ENCODE measurements around the gene GABBR1.

GABBR1 gene

DNA sequence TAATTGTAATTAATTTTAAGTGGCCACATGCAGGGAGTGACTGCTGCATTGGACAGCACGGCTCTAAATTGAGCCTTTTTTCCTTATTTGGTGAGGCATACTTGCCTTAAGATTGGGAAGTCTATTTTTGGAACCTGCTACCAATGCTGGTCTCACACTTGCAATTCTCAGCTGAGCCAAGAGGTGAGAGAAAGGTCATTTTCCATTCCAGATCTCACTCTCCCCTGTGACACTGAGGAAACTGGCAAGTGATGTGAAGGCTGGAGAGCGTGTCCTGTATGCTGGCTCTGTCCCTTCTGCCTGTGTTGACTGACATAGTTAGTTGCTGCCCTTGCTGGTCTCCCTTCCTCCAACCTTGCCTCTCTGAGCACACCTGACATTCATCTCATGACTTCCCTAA is 23.2 kb upstream of the GABBR1 start:
- TF ChIP-seq, protein P1, sequence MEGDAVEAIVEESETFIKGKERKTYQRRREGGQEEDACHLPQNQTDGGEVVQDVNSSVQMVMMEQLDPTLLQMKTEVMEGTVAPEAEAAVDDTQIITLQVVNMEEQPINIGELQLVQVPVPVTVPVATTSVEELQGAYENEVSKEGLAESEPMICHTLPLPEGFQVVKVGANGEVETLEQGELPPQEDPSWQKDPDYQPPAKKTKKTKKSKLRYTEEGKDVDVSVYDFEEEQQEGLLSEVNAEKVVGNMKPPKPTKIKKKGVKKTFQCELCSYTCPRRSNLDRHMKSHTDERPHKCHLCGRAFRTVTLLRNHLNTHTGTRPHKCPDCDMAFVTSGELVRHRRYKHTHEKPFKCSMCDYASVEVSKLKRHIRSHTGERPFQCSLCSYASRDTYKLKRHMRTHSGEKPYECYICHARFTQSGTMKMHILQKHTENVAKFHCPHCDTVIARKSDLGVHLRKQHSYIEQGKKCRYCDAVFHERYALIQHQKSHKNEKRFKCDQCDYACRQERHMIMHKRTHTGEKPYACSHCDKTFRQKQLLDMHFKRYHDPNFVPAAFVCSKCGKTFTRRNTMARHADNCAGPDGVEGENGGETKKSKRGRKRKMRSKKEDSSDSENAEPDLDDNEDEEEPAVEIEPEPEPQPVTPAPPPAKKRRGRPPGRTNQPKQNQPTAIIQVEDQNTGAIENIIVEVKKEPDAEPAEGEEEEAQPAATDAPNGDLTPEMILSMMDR (IDR thresholded peaks at IDR 0.05; ENCODE audit: control insufficient read depth, insufficient read depth, low read depth, low read length, missing control alignments) = no peak
- no peak for DNase-seq (ENCODE audit: low read depth)
- no peak overlapping the region for H3K4me3 ChIP-seq (ENCODE audit: control insufficient read depth, low read depth, low read length)

DNA sequence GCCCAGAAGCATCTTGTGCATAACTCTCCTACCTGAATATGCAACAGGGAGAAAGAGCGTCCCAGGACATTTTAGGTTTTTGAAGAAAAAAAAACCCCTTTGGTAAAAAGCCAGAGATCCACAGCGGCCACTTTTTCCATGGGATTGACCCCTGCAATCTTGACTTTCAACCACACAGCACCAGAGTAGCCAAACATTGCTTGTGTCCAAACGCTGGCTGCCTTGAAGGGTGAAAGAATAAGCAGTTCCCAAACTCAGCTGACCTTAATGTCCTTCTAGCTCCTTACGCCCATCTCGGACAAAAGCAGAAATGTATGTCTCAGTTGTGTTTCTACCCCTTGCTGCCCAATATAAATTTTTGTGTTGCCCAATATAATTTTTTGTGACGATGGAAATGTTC is 22.7 kb upstream of the GABBR1 start:
- TF ChIP-seq, protein P1 (IDR thresholded peaks at IDR 0.05; ENCODE audit: control insufficient read depth, insufficient read depth, low read depth, low read length, missing control alignments) = no peak
- no peak overlapping the region for H3K4me3 ChIP-seq (ENCODE audit: control insufficient read depth, low read depth, low read length)
- DNase-seq (ENCODE audit: low read depth) = no peak

DNA sequence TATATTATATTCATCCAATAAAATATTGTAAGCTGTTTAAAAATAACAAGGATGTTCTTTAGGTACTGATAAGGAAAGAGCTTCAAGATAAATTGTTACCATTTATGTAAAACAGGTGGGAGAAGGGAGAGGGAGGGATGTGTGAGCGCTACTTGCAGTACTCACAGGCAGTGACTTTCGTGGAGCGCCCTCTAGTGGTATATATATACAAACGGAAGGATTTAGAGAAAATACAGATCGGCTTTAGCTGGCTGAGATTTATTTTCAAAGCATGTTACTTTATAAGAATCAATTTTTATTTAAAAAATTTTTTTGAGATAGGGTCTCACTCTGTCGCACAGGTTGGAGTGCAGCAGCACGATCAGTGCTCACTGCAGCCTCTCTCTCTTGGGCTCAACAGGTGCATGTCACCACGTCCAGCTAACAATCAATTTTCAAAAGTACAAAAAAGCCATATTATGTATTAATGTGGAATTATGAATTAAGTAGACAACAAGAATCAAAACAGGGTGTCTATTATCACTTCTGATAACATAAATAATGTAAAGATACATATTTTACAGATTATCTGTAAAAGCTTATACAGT is 20.6 kb upstream of the GABBR1 start:
- H3K4me3 ChIP-seq (ENCODE audit: control insufficient read depth, low read depth, low read length) = no peak overlapping the region
- peak; percentile 38 for DNase-seq (ENCODE audit: low read depth)
- TF ChIP-seq, protein P1 (IDR thresholded peaks at IDR 0.05; ENCODE audit: control insufficient read depth, insufficient read depth, low read depth, low read length, missing control alignments) = peak; percentile 68

DNA sequence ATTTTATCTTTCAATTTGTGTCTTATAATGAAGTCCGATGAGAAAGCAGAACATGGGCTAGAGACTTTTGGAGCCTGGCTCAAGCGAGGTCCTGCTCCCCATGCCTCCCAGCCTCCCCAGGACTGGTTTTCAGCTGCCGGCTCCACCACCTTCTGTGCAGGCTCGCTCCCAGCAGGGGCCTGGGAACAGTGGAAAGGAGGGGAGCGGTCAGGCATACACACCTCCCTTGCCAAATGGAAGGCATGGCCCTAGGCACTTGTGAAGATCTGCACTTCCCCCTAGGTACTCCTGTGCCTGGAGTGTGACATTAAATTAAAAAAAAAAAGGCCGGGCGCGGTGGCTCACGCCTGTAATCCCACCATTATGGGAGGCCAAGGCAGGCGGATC is 19.2 kb upstream of the GABBR1 start:
- DNase-seq (ENCODE audit: low read depth) = no peak
- H3K4me3 ChIP-seq (ENCODE audit: control insufficient read depth, low read depth, low read length) = no peak overlapping the region
- TF ChIP-seq, protein P1 (IDR thresholded peaks at IDR 0.05; ENCODE audit: control insufficient read depth, insufficient read depth, low read depth, low read length, missing control alignments) = no peak

DNA sequence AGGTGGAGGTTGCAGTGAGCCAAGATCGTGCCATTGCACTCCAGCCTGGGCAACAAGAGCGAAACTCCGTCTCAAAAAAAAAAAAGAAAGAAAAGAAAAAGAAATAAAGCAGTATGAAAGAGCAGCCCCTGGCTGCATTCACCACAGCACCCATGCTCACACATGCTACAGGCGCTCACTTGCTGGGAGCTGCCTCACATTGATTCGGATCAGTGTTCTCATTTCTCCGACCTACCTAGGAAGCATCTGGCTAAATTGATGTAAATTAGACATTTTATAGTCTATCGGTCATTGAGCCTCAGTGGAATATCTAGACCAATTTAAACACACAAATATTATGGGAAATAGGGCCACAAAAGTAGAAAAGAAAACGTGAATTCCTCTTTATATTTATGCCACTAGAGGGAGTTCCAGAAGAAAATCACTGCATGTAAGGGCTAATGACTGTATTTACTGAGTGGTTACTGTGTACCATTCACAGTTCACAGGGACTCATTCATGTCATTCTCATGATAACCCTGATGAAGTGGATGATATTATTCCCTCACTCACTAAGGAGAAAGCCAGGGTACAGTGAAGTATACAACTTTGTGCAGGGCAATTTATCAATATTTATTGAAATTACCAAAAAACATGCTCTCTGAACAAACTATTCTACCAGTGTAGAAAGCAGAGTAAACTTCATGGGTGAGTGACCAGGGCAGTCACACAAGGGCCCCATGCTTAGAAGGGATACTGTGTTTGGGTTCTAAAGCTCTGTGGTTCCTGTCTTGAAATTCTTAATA is 18.6 kb upstream of the GABBR1 start:
- H3K4me3 ChIP-seq (ENCODE audit: control insufficient read depth, low read depth, low read length) = no peak overlapping the region
- TF ChIP-seq, protein P1 (IDR thresholded peaks at IDR 0.05; ENCODE audit: control insufficient read depth, insufficient read depth, low read depth, low read length, missing control alignments) = peak; percentile 50
- no peak for DNase-seq (ENCODE audit: low read depth)

DNA sequence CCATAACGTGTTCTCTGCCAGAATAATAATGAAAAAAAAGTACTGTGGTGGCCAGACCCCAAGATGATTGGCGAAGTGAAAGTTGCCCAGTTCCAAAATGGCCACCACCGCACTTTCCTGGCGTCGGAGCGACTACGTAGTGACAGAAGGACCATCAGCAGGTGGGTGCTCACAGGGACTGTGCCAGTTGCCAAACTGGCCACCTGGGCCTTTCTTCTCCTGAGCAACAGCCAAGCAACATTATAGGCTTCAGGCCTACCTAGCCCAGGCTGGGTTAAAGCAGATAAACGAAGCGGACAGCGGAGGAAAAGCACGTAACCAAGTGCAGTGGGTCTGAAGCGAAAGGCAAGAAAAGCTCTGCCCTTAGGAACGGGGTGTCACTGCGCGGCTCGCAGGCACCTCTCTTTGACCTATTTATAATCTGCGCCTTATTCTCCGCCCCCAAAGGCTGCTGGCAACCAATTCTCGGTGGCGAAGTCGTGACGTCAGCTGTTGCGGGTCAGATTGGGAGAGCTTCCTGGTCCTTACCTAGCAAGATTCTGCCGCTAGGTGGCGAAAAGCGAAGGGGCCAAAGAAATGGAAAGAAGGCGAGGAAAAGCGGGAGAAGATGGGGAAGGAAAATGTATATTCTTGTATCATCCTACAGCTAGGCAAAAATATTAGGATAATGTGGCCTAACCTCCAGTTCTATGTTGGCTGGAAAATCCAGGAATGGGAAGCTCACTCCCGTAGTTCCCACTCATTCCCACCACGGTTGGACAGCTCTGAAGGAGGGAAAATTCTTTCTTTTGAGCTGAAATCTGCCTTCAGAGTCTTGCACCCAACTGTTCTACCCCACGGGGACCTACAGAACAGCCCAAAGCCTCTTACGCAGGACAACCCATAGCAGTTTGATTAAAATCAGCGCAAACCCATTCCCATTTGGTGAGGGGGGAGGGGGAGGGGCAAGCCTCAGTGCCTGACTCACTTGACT is 17.0 kb upstream of the GABBR1 start:
- TF ChIP-seq, protein P1 (IDR thresholded peaks at IDR 0.05; ENCODE audit: control insufficient read depth, insufficient read depth, low read depth, low read length, missing control alignments) = peak; percentile 93
- peak overlapping the region; percentile 32 for H3K4me3 ChIP-seq (ENCODE audit: control insufficient read depth, low read depth, low read length)
- peak; percentile 74 for DNase-seq (ENCODE audit: low read depth)

Data from AG09309 (cell line).